K562 (cell line): ENCODE data around the gene ISG20. TPM values are rescaled to one million over a fixed set of nuclear protein-coding genes. Genes with fewer than 3 reads are reported as not detected.

Experiments
- ATAC-seq: fragments of 200-7000 bp; cut with Tn5 transposase; 3 replicates; pipeline ENCODE4 v1.9.1; 2020; ENCODE audit warnings: moderate library complexity
- BruUV-seq: library from RNA; stranded (reverse); fragments of 400-500 nt; replicated peaks from 2 replicates; lab custom pipeline; 2021; lab: Mats Ljungman, UMichigan
- CTCF ChIA-PET: fragments of 300-600 bp; formaldehyde crosslinking; extraction: SDS; loops from one replicate; lab custom pipeline; 2021; ENCODE audit warnings: low intra/inter-chr PET ratio; lab: Yijun Ruan, JAX
- POLR2A ChIA-PET: fragments of 300-600, 350-650 bp; sonication (Branson Sonifier 250); formaldehyde crosslinking; extraction: SDS; loops from one replicate; lab custom pipeline; 2021; ENCODE audit warnings: antibody characterized with exemption, inconsistent platforms; lab: Yijun Ruan, JAX
- DNase-seq, 4 experiments: peaks; one replicate each; pipeline versions ENCODE4 v3.0.0 to v3.0.0-alpha.2; 2011 to 2018; ENCODE audit warnings: low spot score in 3 of 4, mixed read lengths in 3 of 4; ENCODE audit errors: extremely low read depth in 1 of 4
- FAIRE-seq: peaks from 2 replicates; lab custom pipeline; 2011; peaks lifted over from hg19 to GRCh38; lab: Jason Lieb, UNC
- H2AFZ ChIP-seq: 2 replicates; pipeline ENCODE4 v1.6.0; 2011; ENCODE audit warnings: low read depth, low read length, control low read depth, inconsistent platforms
- H3K27ac ChIP-seq: fragments of 200-600 bp; 3 replicates; pipeline ENCODE4 v1.8.0; 2011; ENCODE audit warnings: low read depth, mild to moderate bottlenecking, control low read depth, inconsistent platforms, low read length, moderate library complexity, mixed read lengths; ENCODE audit errors: extremely low read depth
- H3K27me3 ChIP-seq, 2 experiments: fragments of 300-600 bp in 1 of 2; 2 replicates in 1 of 2; 3 replicates in 1 of 2; pipeline versions ENCODE4 v1.6.0 to v1.8.0; 2011; ENCODE audit warnings: inconsistent platforms in 2 of 2, low read length in 2 of 2, mild to moderate bottlenecking in 1 of 2, mixed read lengths in 1 of 2, moderate library complexity in 1 of 2; ENCODE audit not compliant: control insufficient read depth in 2 of 2, insufficient read depth in 2 of 2
- H3K36me3 ChIP-seq: fragments of 300-600 bp; 3 replicates; pipeline ENCODE4 v1.8.0; 2011; ENCODE audit warnings: mild to moderate bottlenecking, low read length, inconsistent platforms; ENCODE audit not compliant: control insufficient read depth, insufficient read depth
- H3K4me1 ChIP-seq, 2 experiments: fragments of 200-600 bp in 1 of 2; replicated peaks in 1 of 2; 2 replicates in 1 of 2; 3 replicates in 1 of 2; pipeline versions ENCODE4 v1.5.1 to v1.8.0; 2011; ENCODE audit warnings: inconsistent platforms in 2 of 2, low read length in 2 of 2, mild to moderate bottlenecking in 1 of 2, mixed read lengths in 1 of 2, moderate library complexity in 1 of 2; ENCODE audit not compliant: control insufficient read depth in 2 of 2, insufficient read depth in 2 of 2
- H3K4me2 ChIP-seq: 2 replicates; pipeline ENCODE4 v1.6.1; 2011; ENCODE audit warnings: low read length, control low read depth, inconsistent platforms, mixed read lengths; ENCODE audit not compliant: insufficient read depth
- H3K4me3 ChIP-seq: fragments of 200-600 bp; sonication (generic), shearing (Covaris generic); 2 replicates; pipeline ENCODE4 v1.5.1; 2016; ENCODE audit warnings: control low read depth, inconsistent platforms
- H3K79me2 ChIP-seq: fragments of 200-600 bp; 3 replicates; pipeline ENCODE4 v1.8.0; 2011; ENCODE audit warnings: low read length, inconsistent platforms; ENCODE audit not compliant: control insufficient read depth, insufficient read depth
- H3K9ac ChIP-seq, 2 experiments: 2 replicates each; pipeline versions ENCODE4 v1.6.0 to v1.6.1; 2011; ENCODE audit warnings: low read depth in 2 of 2, low read length in 2 of 2, control low read depth in 1 of 2, inconsistent platforms in 1 of 2, mild to moderate bottlenecking in 1 of 2, mixed read lengths in 1 of 2; ENCODE audit not compliant: insufficient read depth in 1 of 2
- H3K9me1 ChIP-seq: one replicate; pipeline ENCODE4 v1.6.0; 2011; ENCODE audit warnings: inconsistent platforms, mild to moderate bottlenecking, low read length, moderate library complexity; ENCODE audit not compliant: control insufficient read depth, insufficient read depth
- H3K9me3 ChIP-seq: replicated peaks from 2 replicates; pipeline ENCODE4 v1.5.1; 2011; ENCODE audit warnings: low read depth, low read length, inconsistent platforms; ENCODE audit not compliant: control insufficient read depth, insufficient read depth
- H4K20me1 ChIP-seq: replicated peaks from 2 replicates; pipeline ENCODE4 v1.6.1; 2011; ENCODE audit warnings: low read length, inconsistent platforms, mixed read lengths; ENCODE audit not compliant: control insufficient read depth, insufficient read depth
- CHD1 ChIP-seq: fragments of 200-600 bp; sonication (generic); IDR thresholded peaks from one replicate; pipeline ENCODE4 v1.6.1; 2012; ENCODE audit warnings: mild to moderate bottlenecking, moderate library complexity, low read length, inconsistent platforms
- FOXA1 ChIP-seq: fragments of 450-650 bp; IDR thresholded peaks from 2 replicates; pipeline ENCODE4 v1.6.1; 2016; ENCODE audit warnings: mild to moderate bottlenecking, borderline replicate concordance
- KHSRP ChIP-seq: fragments of 450-650 bp; IDR thresholded peaks from 2 replicates; pipeline ENCODE4 v1.6.1; 2017
- SMARCA5 ChIP-seq: fragments of 450-650 bp; IDR thresholded peaks from 2 replicates; pipeline ENCODE4 v1.6.1; 2016
- YY1 ChIP-seq, 3 experiments: IDR thresholded peaks; 2 replicates each; pipeline ENCODE4 v1.6.1; 2011; ENCODE audit warnings: low read length in 2 of 3, mild to moderate bottlenecking in 2 of 3, moderate library complexity in 2 of 3, borderline replicate concordance in 1 of 3, control low read depth in 1 of 3, low read depth in 1 of 3; ENCODE audit not compliant: insufficient read depth in 3 of 3, insufficient replicate concordance in 2 of 3, control insufficient read depth in 1 of 3, insufficient read length in 1 of 3; ENCODE audit errors: extremely low read depth in 1 of 3
- ZNF134 ChIP-seq: fragments of 250-450 bp; sonication (Bioruptor Pico); conservative IDR thresholded peaks from 2 replicates; pipeline ENCODE4 v1.4.0; 2020
- ZNF75A ChIP-seq: fragments of 450-650 bp; formaldehyde crosslinking; IDR thresholded peaks from 2 replicates; pipeline ENCODE4 v1.4.0; 2020; ENCODE audit warnings: mild to moderate bottlenecking
- WGBS: fragments of 100-300 bp; shearing (Covaris generic); methylation state at CpG from one replicate; pipeline ENCODE4 v1.1.6; 2016; ENCODE audit warnings: low coverage, mixed read lengths; ENCODE audit not compliant: insufficient coverage; ENCODE audit errors: missing lambda C conversion rate; 5-methylcytosine and 5-hydroxymethylcytosine counted together
- in situ Hi-C: fragments of 300-500 bp; cut with MboI; formaldehyde crosslinking; loops from 4 replicates; pipeline ENCODE4 v1.15.0; 2018; ENCODE audit warnings: inconsistent platforms, mixed read lengths
- intact Hi-C: fragments of 100-400 bp; cut with micrococcal nuclease; formaldehyde crosslinking; loops from 2 replicates; pipeline ENCODE4 v1.14.2; 2022
- polyA plus RNA-seq, 8 experiments: library from polyadenylated mRNA; depleted of rRNA in 4 of 8; stranded (reverse) in 5 of 8; unstranded in 3 of 8; fragments of >200 nt; fragmentation: Nextera tagmentation in 2 of 8; fragmentation: Illumina TruSeq in 1 of 8; extraction: Ambion mirVana in 2 of 8; extraction: Trizol in 1 of 8; gene quantifications; 2 replicates each; pipeline versions ENCODE4 v1.2.1 to v1.2.3, GENCODE V29; 2011 to 2014; ENCODE audit warnings: inconsistent platforms in 1 of 8, missing spikeins in 1 of 8
- total RNA-seq, 7 experiments: library from RNA; depleted of rRNA in 6 of 7; stranded (reverse); fragments of >200 nt in 6 of 7; fragmentation: Illumina TruSeq in 2 of 7; extraction: Trizol in 2 of 7; gene quantifications; 2 replicates each; pipeline versions ENCODE4 v1.2.1 to v1.2.3, GENCODE V29; 2011 to 2021; ENCODE audit warnings: low replicate concordance in 1 of 7
- TF ChIP-seq, protein P1 (sequence below): fragments of 450-650 bp; formaldehyde crosslinking; IDR thresholded peaks from 2 replicates; pipeline ENCODE4 v1.4.0; 2020; ENCODE audit warnings: mild to moderate bottlenecking
- TF ChIP-seq, protein P2 (sequence below), 2 experiments: IDR thresholded peaks; 2 replicates each; pipeline ENCODE4 v1.6.1; 2011; ENCODE audit warnings: borderline replicate concordance in 1 of 2, control low read depth in 1 of 2, low read depth in 1 of 2, low read length in 1 of 2, mild to moderate bottlenecking in 1 of 2, mixed read lengths in 1 of 2, moderate library complexity in 1 of 2; ENCODE audit not compliant: insufficient read depth in 1 of 2, insufficient read length in 1 of 2, poor library complexity in 1 of 2, severe bottlenecking in 1 of 2; ENCODE audit errors: extremely low read depth in 1 of 2
- TF ChIP-seq, protein P3 (sequence below): fragments of 250-450 bp; sonication (Bioruptor Pico); IDR thresholded peaks from 2 replicates; pipeline ENCODE4 v1.9.0; 2021; ENCODE audit warnings: mild to moderate bottlenecking, inconsistent platforms

The ISG20 gene
- total and polyA plus RNA-seq, 9 of the 15 experiments (the other 6 are each of a cell fraction or from before 2014, with no cell fraction given): 0.06 to 2.1 (median 1.00) TPM

DNA sequence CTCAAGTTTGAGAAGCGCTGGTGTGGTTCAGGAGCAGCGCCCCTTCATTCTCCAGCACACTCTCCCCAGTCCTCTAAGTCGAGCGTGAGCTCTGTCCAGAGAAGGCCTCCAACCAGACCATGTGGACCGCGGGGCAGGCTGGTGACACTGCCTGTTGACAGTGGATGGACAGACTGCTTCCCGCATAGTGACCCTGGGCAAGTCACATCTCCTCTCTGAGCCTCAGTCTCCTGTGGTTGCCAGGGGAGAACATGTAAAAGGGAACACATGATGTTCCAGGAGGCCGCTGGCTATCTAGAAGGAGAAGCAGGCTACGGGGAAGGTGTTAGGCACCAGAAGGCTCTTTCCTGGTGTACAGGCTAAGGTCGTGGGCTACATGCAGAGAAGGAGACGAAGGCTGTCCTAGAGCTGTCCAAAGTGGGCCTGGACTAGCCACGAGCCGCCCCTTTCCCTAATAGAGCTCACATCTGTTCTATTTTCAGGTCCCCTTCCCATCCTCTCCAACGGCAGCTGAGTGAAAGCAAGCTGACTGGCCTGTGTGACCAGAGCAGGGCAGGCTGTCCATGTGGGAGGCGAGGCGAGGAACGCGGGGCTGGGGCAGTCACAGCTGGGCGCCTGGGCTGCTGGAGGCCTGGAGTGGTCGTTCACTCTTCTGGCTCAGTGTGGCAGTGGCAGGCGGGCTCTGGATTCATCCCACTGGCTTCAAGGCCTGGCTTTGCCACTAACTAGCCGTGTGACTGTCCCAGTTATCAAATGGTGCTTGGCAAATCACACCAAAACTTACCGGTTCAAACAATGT lies 11.1 kb downstream of the ISG20 start (continued):
- TF ChIP-seq, protein P1, sequence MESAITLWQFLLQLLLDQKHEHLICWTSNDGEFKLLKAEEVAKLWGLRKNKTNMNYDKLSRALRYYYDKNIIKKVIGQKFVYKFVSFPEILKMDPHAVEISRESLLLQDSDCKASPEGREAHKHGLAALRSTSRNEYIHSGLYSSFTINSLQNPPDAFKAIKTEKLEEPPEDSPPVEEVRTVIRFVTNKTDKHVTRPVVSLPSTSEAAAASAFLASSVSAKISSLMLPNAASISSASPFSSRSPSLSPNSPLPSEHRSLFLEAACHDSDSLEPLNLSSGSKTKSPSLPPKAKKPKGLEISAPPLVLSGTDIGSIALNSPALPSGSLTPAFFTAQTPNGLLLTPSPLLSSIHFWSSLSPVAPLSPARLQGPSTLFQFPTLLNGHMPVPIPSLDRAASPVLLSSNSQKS (CRISPR knock-in tag): no peak
- TF ChIP-seq SMARCA5: no peak
- TF ChIP-seq, protein P2, sequence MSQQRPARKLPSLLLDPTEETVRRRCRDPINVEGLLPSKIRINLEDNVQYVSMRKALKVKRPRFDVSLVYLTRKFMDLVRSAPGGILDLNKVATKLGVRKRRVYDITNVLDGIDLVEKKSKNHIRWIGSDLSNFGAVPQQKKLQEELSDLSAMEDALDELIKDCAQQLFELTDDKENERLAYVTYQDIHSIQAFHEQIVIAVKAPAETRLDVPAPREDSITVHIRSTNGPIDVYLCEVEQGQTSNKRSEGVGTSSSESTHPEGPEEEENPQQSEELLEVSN (IDR thresholded peaks at IDR 0.05; ENCODE audit: borderline replicate concordance in 1 of 2, extremely low read depth in 1 of 2, insufficient read depth in 1 of 2, insufficient read length in 1 of 2, low read depth in 1 of 2, low read length in 1 of 2, poor library complexity in 1 of 2, severe bottlenecking in 1 of 2): no peak
- no peak for TF ChIP-seq ZNF75A (CRISPR knock-in tag)
- TF ChIP-seq FOXA1: no peak
- TF ChIP-seq CHD1: no peak

DNA sequence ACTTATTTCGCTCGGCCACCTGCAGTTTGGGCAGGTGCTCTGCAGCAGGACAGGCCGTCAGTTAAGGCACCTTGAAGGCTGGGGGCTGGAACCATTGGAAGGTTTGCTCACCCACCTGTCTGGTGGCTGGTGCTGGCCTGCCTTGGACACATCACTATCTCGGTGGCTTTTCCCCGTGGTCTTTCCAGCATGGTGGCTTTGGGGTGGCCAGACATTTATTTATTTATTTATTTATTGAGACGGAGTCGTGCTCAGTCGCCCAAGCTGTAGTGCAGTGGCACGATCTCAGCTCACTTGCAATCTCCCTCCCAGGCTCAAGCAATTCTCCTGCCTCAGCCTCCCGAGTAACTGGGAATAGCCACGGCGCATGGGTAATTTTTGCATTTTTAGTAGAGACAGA lies 11.7 kb downstream of the ISG20 start:
- H3K36me3 ChIP-seq: no peaks in the 10 kb centered on the region
- in situ Hi-C loops (no loop called here), intact Hi-C loops (no loop called here)
- H3K27ac ChIP-seq: no peak overlapping the region
- no peaks in the 10 kb centered on the region for H3K9me3 ChIP-seq
- no peaks in the 10 kb centered on the region for H3K79me2 ChIP-seq
- H4K20me1 ChIP-seq: peaks cover 3% of the 10 kb centered on the region; the same call in 1 of the 2 replicates
- CTCF ChIA-PET: no interaction called here
- H3K4me1 ChIP-seq: no peaks in the 10 kb centered on the region
- H2AFZ ChIP-seq: no peak overlapping the region
- H3K4me3 ChIP-seq: no peak overlapping the region
- WGBS: 29% methylated on average over 12 of the region's 12 CpGs
- BruUV-seq: no TSS peak
- no peak for DNase-seq
- H3K9me1 ChIP-seq: no peaks in the 10 kb centered on the region
- POLR2A ChIA-PET: no interaction called here
- no peak for ATAC-seq
- no peak for FAIRE-seq
- no peak overlapping the region for H3K9ac ChIP-seq
- peaks cover 11 to 48% of the 10 kb centered on the region in 2 experiments; a peak in 4 of 5 replicates for H3K27me3 ChIP-seq
- H3K4me2 ChIP-seq: no peak overlapping the region
- TF ChIP-seq ZNF134 (CRISPR knock-in tag): no peak
- no peak for TF ChIP-seq YY1 (IDR thresholded peaks at IDR 0.05; ENCODE audit: borderline replicate concordance in 1 of 3, control insufficient read depth in 1 of 3, extremely low read depth in 1 of 3, insufficient read depth in 3 of 3, insufficient read length in 1 of 3, insufficient replicate concordance in 2 of 3, low read depth in 1 of 3, low read length in 2 of 3)
- TF ChIP-seq KHSRP: no peak
- TF ChIP-seq, protein P3, sequence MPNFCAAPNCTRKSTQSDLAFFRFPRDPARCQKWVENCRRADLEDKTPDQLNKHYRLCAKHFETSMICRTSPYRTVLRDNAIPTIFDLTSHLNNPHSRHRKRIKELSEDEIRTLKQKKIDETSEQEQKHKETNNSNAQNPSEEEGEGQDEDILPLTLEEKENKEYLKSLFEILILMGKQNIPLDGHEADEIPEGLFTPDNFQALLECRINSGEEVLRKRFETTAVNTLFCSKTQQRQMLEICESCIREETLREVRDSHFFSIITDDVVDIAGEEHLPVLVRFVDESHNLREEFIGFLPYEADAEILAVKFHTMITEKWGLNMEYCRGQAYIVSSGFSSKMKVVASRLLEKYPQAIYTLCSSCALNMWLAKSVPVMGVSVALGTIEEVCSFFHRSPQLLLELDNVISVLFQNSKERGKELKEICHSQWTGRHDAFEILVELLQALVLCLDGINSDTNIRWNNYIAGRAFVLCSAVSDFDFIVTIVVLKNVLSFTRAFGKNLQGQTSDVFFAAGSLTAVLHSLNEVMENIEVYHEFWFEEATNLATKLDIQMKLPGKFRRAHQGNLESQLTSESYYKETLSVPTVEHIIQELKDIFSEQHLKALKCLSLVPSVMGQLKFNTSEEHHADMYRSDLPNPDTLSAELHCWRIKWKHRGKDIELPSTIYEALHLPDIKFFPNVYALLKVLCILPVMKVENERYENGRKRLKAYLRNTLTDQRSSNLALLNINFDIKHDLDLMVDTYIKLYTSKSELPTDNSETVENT (CRISPR knock-in tag): no peak
